ENCODE data around the gene PQBP1.
"Not testable (repeated sequence)": the region's sequence is repeated elsewhere in the genome, so short reads cannot be mapped to it uniquely, and the experiment has no call there.

PQBP1 gene

GRCh38 chrX:48854898-48855297 lies 42.8 kb upstream of the PQBP1 start (continued):
- TF ChIP-seq ZNF350 (tag by site-specific recombination; IDR thresholded peaks at IDR 0.05) (no peak), ZBTB10 (tag by site-specific recombination; IDR thresholded peaks at IDR 0.05) (no peak), ZNF24 (tag by site-specific recombination; IDR thresholded peaks at IDR 0.05) (no peak), ZNF768 (tag by site-specific recombination; IDR thresholded peaks at IDR 0.05) (no peak), BCL11A (tag by site-specific recombination; IDR thresholded peaks at IDR 0.05; ENCODE audit: low read depth) (no peak), PRDM1 (tag by site-specific recombination; IDR thresholded peaks at IDR 0.05) (no peak), ZNF214 (tag by site-specific recombination; IDR thresholded peaks at IDR 0.05; ENCODE audit: borderline replicate concordance) (no peak), ZEB2 (tag by site-specific recombination; IDR thresholded peaks at IDR 0.05) (no peak), ZNF623 (tag by site-specific recombination; IDR thresholded peaks at IDR 0.05) (no peak), ZSCAN4 (tag by site-specific recombination; IDR thresholded peaks at IDR 0.05) (no peak)

- 0 out of 2 replicates have a peak, but pooled peaks have one; percentile 22 for TF ChIP-seq SP7 (tag by site-specific recombination; IDR thresholded peaks at IDR 0.05)
- TF ChIP-seq MEIS1 (CRISPR knock-in tag; IDR thresholded peaks at IDR 0.05; ENCODE audit: borderline replicate concordance), result peak; percentile 56; the same call in 1 of the 2 replicates
- TF ChIP-seq ZNF501 (tag by site-specific recombination; IDR thresholded peaks at IDR 0.05), result no peak
- TF ChIP-seq ZNF580 (tag by site-specific recombination; IDR thresholded peaks at IDR 0.05), result no peak
- no peak for TF ChIP-seq ZBTB20 (tag by site-specific recombination; IDR thresholded peaks at IDR 0.05)
- no peak for TF ChIP-seq ZNF561 (tag by site-specific recombination; IDR thresholded peaks at IDR 0.05; ENCODE audit: borderline replicate concordance)
- Histone ChIP-seq H3K36me3 (ENCODE audit: control insufficient read depth in 2 of 2, insufficient read depth in 1 of 2, low read length in 2 of 2) (no peaks in the 10 kb centered on the region), H3K4me3 (ENCODE audit: low read depth, low read length) (no peak overlapping the region), H3K4me1 (ENCODE audit: control insufficient read depth, insufficient read depth, low read length) (no peaks in the 10 kb centered on the region; the same call in 1 of the 2 replicates), H3K9me3 (ENCODE audit: control insufficient read depth, insufficient read depth, low read depth, low read length) (no peaks in the 10 kb centered on the region), H3K27ac (ENCODE audit: extremely low read depth, low read depth, low read length) (no peak overlapping the region)
- POLR2A ChIA-PET, result interaction anchor here (0.7 to 1.2 kb wide), 3 partner anchors 32 to 48 kb away, joined by 3 to 4 read pairs (median 4); partner anchors contain the start of genes PQBP1 and TIMM17B
- CTCF ChIA-PET, result interaction anchor here (0.6 to 0.7 kb wide), 3 partner anchors 27 to 1951 kb away, joined by 3 to 4 read pairs (median 3); no protein-coding TSS in a partner anchor
Measured at GRCh38 chrX:48864210-48864609, 33.5 kb upstream of the PQBP1 start.

- H3K36me3 ChIP-seq (ENCODE audit: control insufficient read depth in 2 of 2, insufficient read depth in 1 of 2, low read length in 2 of 2); H3K4me1 ChIP-seq (ENCODE audit: control insufficient read depth, insufficient read depth, low read length); H3K27ac ChIP-seq (ENCODE audit: extremely low read depth, low read depth, low read length); H3K9me3 ChIP-seq (ENCODE audit: control insufficient read depth, insufficient read depth, low read depth, low read length); POLR2A ChIA-PET; CTCF ChIA-PET; H3K4me3 ChIP-seq (ENCODE audit: low read depth, low read length): not testable (repeated sequence)
Measured at GRCh38 chrX:48872017-48872416, 25.7 kb upstream of the PQBP1 start.

GRCh38 chrX:48876944-48877343 lies 20.8 kb upstream of the PQBP1 start:
- POLR2A ChIA-PET, result interaction anchor here (0.6 kb wide), 1 partner anchor 763 kb away, joined by 3 read pairs; no protein-coding TSS in a partner anchor
- H3K4me1 ChIP-seq (ENCODE audit: control insufficient read depth, insufficient read depth, low read length); H3K27ac ChIP-seq (ENCODE audit: extremely low read depth, low read depth, low read length); CTCF ChIA-PET; H3K9me3 ChIP-seq (ENCODE audit: control insufficient read depth, insufficient read depth, low read depth, low read length); H3K4me3 ChIP-seq (ENCODE audit: low read depth, low read length); H3K36me3 ChIP-seq (ENCODE audit: control insufficient read depth in 2 of 2, insufficient read depth in 1 of 2, low read length in 2 of 2): not testable (repeated sequence)
